Prostate gland (tissue), 2 donors: ENCODE measurements around the gene TMEM82. TPM values are rescaled to one million over a fixed set of nuclear protein-coding genes. Genes with fewer than 3 reads are reported as not detected.

Experiments
- DNase-seq: peaks from one replicate; pipeline ENCODE4 v3.0.0-alpha.2; 2019; ENCODE audit warnings: low spot score
- H3K27ac ChIP-seq, 2 donors: fragments of 200-600 bp; sonication (generic); 2 replicates each; pipeline ENCODE4 v1.5.1; 2017 to 2019
- H3K27me3 ChIP-seq: fragments of 200-600 bp; sonication (generic); replicated peaks from 2 replicates; pipeline ENCODE4 v1.5.1; 2019; ENCODE audit not compliant: insufficient read depth
- H3K36me3 ChIP-seq, 2 donors: fragments of 200-600 bp; sonication (generic); 1 replicate in 1 of 2; 2 replicates in 1 of 2; pipeline versions ENCODE4 v1.5.1 to v1.8.1; 2017 to 2019
- H3K4me1 ChIP-seq: fragments of 200-600 bp; sonication (generic); replicated peaks from 2 replicates; pipeline ENCODE4 v1.5.1; 2019
- H3K4me3 ChIP-seq, 2 donors: fragments of 200-600 bp; sonication (generic); 2 replicates each; pipeline ENCODE4 v1.5.1; 2017 to 2019
- H3K9me3 ChIP-seq: fragments of 200-600 bp; sonication (generic); 2 replicates; pipeline ENCODE4 v1.5.1; 2017
- CTCF ChIP-seq, 4 experiments: fragments of 200-600 bp in 2 of 4; fragments of 450-650 bp in 2 of 4; sonication (generic) in 2 of 4; IDR thresholded peaks; 1 replicate in 3 of 4; 2 replicates in 1 of 4; pipeline ENCODE4 v1.5.1; 2016 to 2019; ENCODE audit warnings: antibody characterized with exemption in 4 of 4, mild to moderate bottlenecking in 2 of 4, moderate library complexity in 2 of 4
- POLR2A ChIP-seq: fragments of 450-650 bp; IDR thresholded peaks from one replicate; pipeline ENCODE4 v1.6.1; 2016; ENCODE audit warnings: antibody characterized with exemption, mild to moderate bottlenecking
- POLR2AphosphoS5 ChIP-seq: sonication (generic); formaldehyde crosslinking; IDR thresholded peaks from one replicate; pipeline ENCODE4 v1.6.1; 2017; ENCODE audit warnings: antibody characterized with exemption
- WGBS: methylation state at CpG from one replicate; pipeline ENCODE4 v1.1.5; 2018; 5-methylcytosine and 5-hydroxymethylcytosine counted together
- intact Hi-C: fragments of 100-400 bp; cut with DNase I; formaldehyde crosslinking; loops from one replicate; pipeline ENCODE4 v1.14.2; 2022
- total RNA-seq, 2 donors: library from RNA; depleted of rRNA; stranded (reverse); fragments of >200 nt; gene quantifications; one replicate each; pipeline ENCODE4 v1.1.0, GENCODE V29; 2016

The TMEM82 gene
- total RNA-seq, 2 donors from 2014 or later, result not detected

- TF ChIP-seq POLR2A, result no peak
- TF ChIP-seq POLR2AphosphoS5, result no peak
- TF ChIP-seq CTCF (IDR thresholded peaks at IDR 0.05), result no peak
- Histone ChIP-seq H3K4me3 (no peak overlapping the region), H3K4me1 (peaks cover 5% of the 10 kb centered on the region), H3K27me3 (no peaks in the 10 kb centered on the region), H3K9me3 (no peaks in the 10 kb centered on the region), H3K36me3 (peaks cover 0 to 9% of the 10 kb centered on the region in 2 donors), H3K27ac (no peak overlapping the region)
- intact Hi-C loops, result no loop called here
- 90% methylated on average over 14 of the region's 14 CpGs for WGBS
- no peak for DNase-seq
Measured at GRCh38 chr1:15770313-15770962, 28.1 kb downstream of the TMEM82 start.

- Histone ChIP-seq H3K4me3 (no peak overlapping the region), H3K9me3 (no peaks in the 10 kb centered on the region), H3K36me3 (peaks cover 0 to 9% of the 10 kb centered on the region in 2 donors), H3K27me3 (no peaks in the 10 kb centered on the region), H3K27ac (no peak overlapping the region), H3K4me1 (peaks cover 5% of the 10 kb centered on the region)
- intact Hi-C loops, result no loop called here
- no peak for DNase-seq
- no peak for TF ChIP-seq POLR2AphosphoS5
- TF ChIP-seq POLR2A, result no peak
- TF ChIP-seq CTCF (IDR thresholded peaks at IDR 0.05), result no peak
- 80% methylated on average over 6 of the region's 6 CpGs for WGBS
Measured at GRCh38 chr1:15771836-15772515, 29.7 kb downstream of the TMEM82 start.

- H3K27me3 ChIP-seq, result no peaks in the 10 kb centered on the region
- DNase-seq, result no peak
- no peaks in the 10 kb centered on the region for H3K4me1 ChIP-seq
- no peaks in the 10 kb centered on the region for H3K9me3 ChIP-seq
- intact Hi-C loops, result no loop called here
- 88% methylated on average over 2 of the region's 2 CpGs for WGBS
- H3K4me3 ChIP-seq, result no peak overlapping the region
- no peaks in the 10 kb centered on the region for H3K36me3 ChIP-seq
- TF ChIP-seq POLR2A (no peak), POLR2AphosphoS5 (no peak), CTCF (IDR thresholded peaks at IDR 0.05) (no peak)
- no peak overlapping the region for H3K27ac ChIP-seq
Measured at GRCh38 chr1:15775706-15776105, 33.4 kb downstream of the TMEM82 start.

GRCh38 chr1:15777909-15778707 lies 35.8 kb downstream of the TMEM82 start:
- TF ChIP-seq POLR2AphosphoS5 (no peak), POLR2A (no peak), CTCF (IDR thresholded peaks at IDR 0.05) (no peak)
- intact Hi-C loops, result no loop called here
- WGBS, result 89% methylated on average over 7 of the region's 7 CpGs
- no peak overlapping the region for H3K4me3 ChIP-seq
- no peaks in the 10 kb centered on the region for H3K4me1 ChIP-seq
- no peaks in the 10 kb centered on the region for H3K36me3 ChIP-seq
- no peak overlapping the region for H3K27ac ChIP-seq
- no peaks in the 10 kb centered on the region for H3K27me3 ChIP-seq
- DNase-seq, result no peak
- no peaks in the 10 kb centered on the region for H3K9me3 ChIP-seq
